CD4-positive, alpha-beta T cell (primary cell): ENCODE data around the gene NR2F1-AS1. TPM values are rescaled to one million over a fixed set of nuclear protein-coding genes. Genes with fewer than 3 reads are reported as not detected.

Source experiments
- ATAC-seq: fragments of 200-7000 bp; cut with Tn5 transposase; one replicate; pipeline ENCODE4 v1.10.0; 2022; ENCODE audit warnings: mild to moderate bottlenecking; ENCODE audit not compliant: poor library complexity
- CTCF ChIA-PET: fragments of 350-600 bp; sonication (Branson Sonifier 250); formaldehyde crosslinking; loops from one replicate; lab custom pipeline; 2021; ENCODE audit warnings: antibody characterized with exemption, inconsistent platforms; lab: Charles Lee
- POLR2A ChIA-PET: fragments of 350-600 bp; sonication (Branson Sonifier 250); formaldehyde crosslinking; loops from one replicate; lab custom pipeline; 2021; ENCODE audit warnings: antibody characterized with exemption, inconsistent platforms; lab: Charles Lee
- DNase-seq, 14 experiments: peaks; one replicate each; pipeline ENCODE4 v3.0.0-alpha.2; 2013 to 2020; ENCODE audit warnings: mixed read lengths in 2 of 14
- H3K27ac ChIP-seq, 2 donors: one replicate each; pipeline versions ENCODE4 v1.5.1 to v1.7.0; 2013; ENCODE audit warnings: low read length in 2 of 2, low read depth in 1 of 2, mild to moderate bottlenecking in 1 of 2
- H3K27me3 ChIP-seq, 2 experiments: 1 replicate in 1 of 2; 2 replicates in 1 of 2; pipeline versions ENCODE4 v1.6.1 to v1.7.0; 2013; ENCODE audit warnings: low read length in 2 of 2, control low read depth in 1 of 2, mild to moderate bottlenecking in 1 of 2, moderate library complexity in 1 of 2; ENCODE audit not compliant: insufficient read depth in 2 of 2, control insufficient read depth in 1 of 2
- H3K36me3 ChIP-seq: one replicate; pipeline ENCODE4 v1.6.1; 2013; ENCODE audit warnings: low read length, control low read depth; ENCODE audit not compliant: insufficient read depth
- H3K4me1 ChIP-seq: one replicate; pipeline ENCODE4 v1.6.1; 2013; ENCODE audit warnings: low read length, control low read depth; ENCODE audit not compliant: insufficient read depth
- H3K4me3 ChIP-seq: one replicate; pipeline ENCODE4 v1.5.1; 2013; ENCODE audit warnings: mild to moderate bottlenecking, low read length, moderate library complexity
- H3K9me3 ChIP-seq, 2 experiments: 1 replicate in 1 of 2; 2 replicates in 1 of 2; pipeline versions ENCODE4 v1.6.1 to v1.7.0; 2013; ENCODE audit warnings: low read length in 2 of 2, mild to moderate bottlenecking in 2 of 2, control low read depth in 1 of 2, moderate library complexity in 1 of 2; ENCODE audit not compliant: control insufficient read depth in 1 of 2, insufficient read depth in 1 of 2
- H3K27ac Mint-ChIP-seq: one replicate; pipeline ENCODE4 v1.8.0; 2020; ENCODE audit warnings: mixed read lengths
- H3K27me3 Mint-ChIP-seq: one replicate; pipeline ENCODE4 v1.8.0; 2021; ENCODE audit warnings: mixed read lengths
- H3K36me3 Mint-ChIP-seq: one replicate; pipeline ENCODE4 v1.8.0; 2021; ENCODE audit warnings: low read depth, mixed read lengths
- H3K4me1 Mint-ChIP-seq: one replicate; pipeline ENCODE4 v1.8.0; 2021; ENCODE audit warnings: low read depth, mixed read lengths
- H3K4me3 Mint-ChIP-seq: one replicate; pipeline ENCODE4 v1.8.0; 2020; ENCODE audit warnings: mild to moderate bottlenecking, mixed read lengths
- H3K9me3 Mint-ChIP-seq: one replicate; pipeline ENCODE4 v1.8.0; 2020; ENCODE audit warnings: mixed read lengths
- CTCF ChIP-seq: fragments of 200-600 bp; IDR thresholded peaks from one replicate; pipeline ENCODE4 v1.8.0; 2022; ENCODE audit warnings: antibody characterized with exemption, mild to moderate bottlenecking
- intact Hi-C, 2 experiments: fragments of 100-400 bp; cut with DNase I in 1 of 2; cut with micrococcal nuclease in 1 of 2; formaldehyde crosslinking; loops; one replicate each; pipeline versions ENCODE4 v1.15.1 to v1.9.0; 2023 to 2025; cut with DNase I, micrococcal nuclease
- total RNA-seq, 174 experiments: library from RNA in 2 of 174; stranded (reverse) in 2 of 174; gene quantifications; one replicate each; pipeline ENCODE4 v1.2.3 and lab custom pipeline; 2021 to 2026

The NR2F1-AS1 gene
- total RNA-seq, 2 experiments from 2014 or later: not detected

- Mint-ChIP-seq H3K27me3 (no peaks in the 10 kb centered on the region), H3K4me3 (no peak overlapping the region), H3K36me3 (no peaks in the 10 kb centered on the region), H3K27ac (no peak overlapping the region), H3K9me3 (peaks cover 3% of the 10 kb centered on the region), H3K4me1 (no peaks in the 10 kb centered on the region)
- no peaks in the 10 kb centered on the region for H3K36me3 ChIP-seq
- no peak for DNase-seq
- intact Hi-C loops: no loop called here
- no peak overlapping the region for H3K27ac ChIP-seq
- no peaks in the 10 kb centered on the region for H3K27me3 ChIP-seq
- ATAC-seq: no peak
- H3K9me3 ChIP-seq: peaks cover 0 to 3% of the 10 kb centered on the region in 2 experiments
- H3K4me3 ChIP-seq: no peak overlapping the region
- no peak for TF ChIP-seq CTCF
- ChIA-PET CTCF (no interaction called here), POLR2A (no interaction called here)
- H3K4me1 ChIP-seq: no peaks in the 10 kb centered on the region
Measured at GRCh38 chr5:93476251-93476742, 104.7 kb downstream of the NR2F1-AS1 start.

GRCh38 chr5:93462916-93463315 is 118.1 kb downstream of the NR2F1-AS1 start:
- DNase-seq (no peak), ATAC-seq (no peak)
- H3K36me3 Mint-ChIP-seq: no peaks in the 10 kb centered on the region
- intact Hi-C loops: no loop called here
- POLR2A ChIA-PET: no interaction called here
- no peaks in the 10 kb centered on the region for H3K27me3 Mint-ChIP-seq
- H3K27ac ChIP-seq: no peak overlapping the region
- peaks cover 11 to 15% of the 10 kb centered on the region in 2 experiments for H3K9me3 ChIP-seq
- no peaks in the 10 kb centered on the region for H3K27me3 ChIP-seq
- no peaks in the 10 kb centered on the region for H3K36me3 ChIP-seq
- no peaks in the 10 kb centered on the region for H3K4me1 Mint-ChIP-seq
- H3K4me3 ChIP-seq: no peak overlapping the region
- no peak for TF ChIP-seq CTCF
- H3K27ac Mint-ChIP-seq: no peak overlapping the region
- CTCF ChIA-PET: no interaction called here
- peaks cover 13% of the 10 kb centered on the region for H3K9me3 Mint-ChIP-seq
- H3K4me3 Mint-ChIP-seq: no peak overlapping the region
- no peaks in the 10 kb centered on the region for H3K4me1 ChIP-seq

- no peak overlapping the region for H3K4me3 Mint-ChIP-seq
- DNase-seq: no peak
- ChIA-PET POLR2A (no interaction called here), CTCF (no interaction called here)
- peaks cover 12 to 15% of the 10 kb centered on the region in 2 experiments for H3K9me3 ChIP-seq
- H3K27me3 ChIP-seq: no peaks in the 10 kb centered on the region
- H3K4me1 ChIP-seq: no peaks in the 10 kb centered on the region
- H3K36me3 Mint-ChIP-seq: no peaks in the 10 kb centered on the region
- no peak for ATAC-seq
- intact Hi-C loops: no loop called here
- no peak for TF ChIP-seq CTCF
- H3K9me3 Mint-ChIP-seq: peaks cover 9% of the 10 kb centered on the region
- no peak overlapping the region for H3K27ac ChIP-seq
- H3K27ac Mint-ChIP-seq: no peak overlapping the region
- no peaks in the 10 kb centered on the region for H3K36me3 ChIP-seq
- H3K4me1 Mint-ChIP-seq: no peaks in the 10 kb centered on the region
- no peaks in the 10 kb centered on the region for H3K27me3 Mint-ChIP-seq
- no peak overlapping the region for H3K4me3 ChIP-seq
Measured at GRCh38 chr5:93461756-93462155, 119.3 kb downstream of the NR2F1-AS1 start.
